PC-9 (cell line): ENCODE results near the gene LUC7L3.

Source experiments
- CTCF ChIP-seq: fragments of 200-600 bp; sonication (generic); conservative IDR thresholded peaks from 2 replicates; pipeline ENCODE4 v1.6.1; 2017; ENCODE audit warnings: mixed run types, antibody characterized with exemption, mild to moderate bottlenecking, moderate library complexity
- EZH2 ChIP-seq: fragments of 200-600 bp; sonication (generic); IDR thresholded peaks from 2 replicates; pipeline ENCODE4 v1.8.0; 2017; ENCODE audit warnings: antibody characterized with exemption, low read depth

GRCh38 chr17:50688245-50688644 lies 31.2 kb upstream of the LUC7L3 start:
- TF ChIP-seq CTCF (no peak), EZH2 (no peak)
